GM19023 (cell line): ENCODE data around the gene CDHR3.

Source experiments
- ATAC-seq: cut with Tn5 transposase; IDR thresholded peaks from one replicate; pipeline ENCODE4 v1.9.1; 2021; ENCODE audit warnings: mild to moderate bottlenecking, moderate library complexity; ENCODE audit not compliant: unreplicated experiment

Gene CDHR3, protein sequence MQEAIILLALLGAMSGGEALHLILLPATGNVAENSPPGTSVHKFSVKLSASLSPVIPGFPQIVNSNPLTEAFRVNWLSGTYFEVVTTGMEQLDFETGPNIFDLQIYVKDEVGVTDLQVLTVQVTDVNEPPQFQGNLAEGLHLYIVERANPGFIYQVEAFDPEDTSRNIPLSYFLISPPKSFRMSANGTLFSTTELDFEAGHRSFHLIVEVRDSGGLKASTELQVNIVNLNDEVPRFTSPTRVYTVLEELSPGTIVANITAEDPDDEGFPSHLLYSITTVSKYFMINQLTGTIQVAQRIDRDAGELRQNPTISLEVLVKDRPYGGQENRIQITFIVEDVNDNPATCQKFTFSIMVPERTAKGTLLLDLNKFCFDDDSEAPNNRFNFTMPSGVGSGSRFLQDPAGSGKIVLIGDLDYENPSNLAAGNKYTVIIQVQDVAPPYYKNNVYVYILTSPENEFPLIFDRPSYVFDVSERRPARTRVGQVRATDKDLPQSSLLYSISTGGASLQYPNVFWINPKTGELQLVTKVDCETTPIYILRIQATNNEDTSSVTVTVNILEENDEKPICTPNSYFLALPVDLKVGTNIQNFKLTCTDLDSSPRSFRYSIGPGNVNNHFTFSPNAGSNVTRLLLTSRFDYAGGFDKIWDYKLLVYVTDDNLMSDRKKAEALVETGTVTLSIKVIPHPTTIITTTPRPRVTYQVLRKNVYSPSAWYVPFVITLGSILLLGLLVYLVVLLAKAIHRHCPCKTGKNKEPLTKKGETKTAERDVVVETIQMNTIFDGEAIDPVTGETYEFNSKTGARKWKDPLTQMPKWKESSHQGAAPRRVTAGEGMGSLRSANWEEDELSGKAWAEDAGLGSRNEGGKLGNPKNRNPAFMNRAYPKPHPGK

GRCh38 chr7:105963038-105963667, at the start of gene CDHR3:
CDHR3 (plus strand) TSS chr7:105963264; CDS start chr7:105963319, 55 bp downstream.
- no peak for ATAC-seq

- no peak for ATAC-seq
These were observed 49.1 kb upstream of the CDHR3 start for GRCh38 chr7:105913947-105914346.

GRCh38 chr7:105916603-105917002, 46.5 kb upstream of the CDHR3 start:
- no peak for ATAC-seq

DNA sequence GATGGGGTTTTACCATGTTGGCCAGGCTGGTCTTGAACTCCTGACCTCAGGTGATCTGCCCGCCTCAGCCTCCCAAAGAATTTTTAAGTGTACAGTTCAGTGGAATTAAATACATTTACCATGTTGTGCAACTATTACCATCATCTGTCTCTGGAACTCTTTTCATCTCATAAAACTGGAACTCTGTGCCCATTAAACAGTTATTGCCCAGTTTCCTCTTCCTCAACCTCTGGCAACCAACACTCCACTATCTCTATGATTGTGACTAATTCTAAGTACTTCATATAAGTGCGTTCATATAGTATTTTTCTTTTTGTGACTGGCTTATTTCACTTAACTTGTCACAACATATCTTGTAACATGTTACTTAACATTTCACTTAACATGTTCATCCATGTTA, 45.4 kb upstream of the CDHR3 start:
- no peak for ATAC-seq

- no peak for ATAC-seq
These were observed 42.3 kb upstream of the CDHR3 start for GRCh38 chr7:105920766-105921165.

- no peak for ATAC-seq
These were observed 38.1 kb upstream of the CDHR3 start for GRCh38 chr7:105924945-105925344.

GRCh38 chr7:105926131-105926530, 36.9 kb upstream of the CDHR3 start:
- no peak for ATAC-seq

- no peak for ATAC-seq
These were observed 31.9 kb upstream of the CDHR3 start for GRCh38 chr7:105931179-105931578.

DNA sequence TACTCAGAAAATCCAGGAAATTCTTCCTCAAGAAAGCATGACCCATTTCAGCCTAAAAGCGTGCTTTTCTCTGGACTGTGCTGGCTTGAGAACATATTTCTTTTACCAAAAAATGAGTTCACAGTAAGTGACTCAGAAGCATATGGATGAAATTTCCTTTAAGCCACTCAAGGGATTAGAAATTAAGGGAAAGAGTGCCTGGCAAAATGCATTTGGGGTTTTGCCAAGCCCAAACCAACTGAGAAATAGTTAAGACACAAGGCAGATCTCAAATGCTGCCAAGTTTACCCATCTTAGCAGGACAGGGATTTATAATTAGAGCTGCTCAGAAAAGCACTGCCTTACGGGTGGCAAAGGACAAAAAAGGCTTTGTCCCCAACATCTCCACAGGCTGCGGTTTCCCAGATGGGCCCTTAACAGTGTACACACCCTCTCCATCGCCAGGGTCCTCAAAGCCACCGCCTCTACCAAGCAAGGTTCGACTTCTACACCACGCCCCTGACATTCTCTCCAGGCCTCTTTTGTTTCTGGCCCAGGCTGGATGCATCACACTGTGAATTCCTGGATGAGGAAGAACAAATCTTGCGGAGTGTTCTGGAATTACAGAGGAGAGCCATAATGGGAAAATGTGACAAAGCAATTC, 30.1 kb upstream of the CDHR3 start:
- no peak for ATAC-seq

- ATAC-seq, result no peak
These were observed 28.4 kb upstream of the CDHR3 start for GRCh38 chr7:105934572-105935185.

GRCh38 chr7:105935250-105935649, 27.8 kb upstream of the CDHR3 start:
- ATAC-seq, result no peak

DNA sequence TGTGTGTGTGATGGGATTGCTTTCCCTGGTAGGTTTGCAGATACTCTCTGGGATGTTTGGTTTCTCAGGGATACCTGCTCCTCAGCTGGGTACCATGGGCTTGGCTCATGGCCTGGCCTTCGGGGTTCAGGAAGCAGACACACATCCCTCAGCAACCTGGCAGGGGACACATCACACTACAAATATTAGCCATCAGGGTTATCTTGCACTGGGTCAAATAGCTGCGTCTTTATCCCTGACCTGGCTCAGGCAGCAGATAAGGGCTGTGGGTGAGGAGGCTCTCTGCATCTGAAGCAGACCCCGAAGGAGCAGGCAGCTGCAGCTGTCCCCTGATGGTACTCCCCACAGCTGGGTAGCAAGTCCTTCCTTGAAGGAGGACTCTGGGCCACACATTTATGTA, 25.7 kb upstream of the CDHR3 start:
- ATAC-seq, result no peak

DNA sequence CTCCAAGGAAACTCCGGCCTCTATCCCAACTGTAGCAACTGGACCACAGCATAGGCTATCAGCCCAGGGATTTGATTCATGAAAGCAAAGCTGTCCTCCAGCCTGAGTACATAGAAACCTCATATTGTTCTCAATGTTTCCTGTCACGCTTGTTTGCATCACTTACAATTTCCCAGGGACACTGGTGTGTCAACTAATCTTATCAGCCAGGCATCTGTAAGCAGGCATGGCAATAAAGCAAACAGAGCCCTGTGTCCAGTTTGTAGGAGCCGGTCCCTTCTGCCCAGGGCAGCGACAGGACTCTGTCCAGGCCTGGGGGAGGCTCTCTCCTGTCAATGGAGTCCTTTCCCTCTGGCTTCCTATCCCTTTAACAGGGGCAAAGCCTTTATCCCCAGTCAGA, 23.0 kb upstream of the CDHR3 start:
- no peak for ATAC-seq

- ATAC-seq, result no peak
These were observed 21.5 kb upstream of the CDHR3 start for GRCh38 chr7:105941596-105941995.

DNA sequence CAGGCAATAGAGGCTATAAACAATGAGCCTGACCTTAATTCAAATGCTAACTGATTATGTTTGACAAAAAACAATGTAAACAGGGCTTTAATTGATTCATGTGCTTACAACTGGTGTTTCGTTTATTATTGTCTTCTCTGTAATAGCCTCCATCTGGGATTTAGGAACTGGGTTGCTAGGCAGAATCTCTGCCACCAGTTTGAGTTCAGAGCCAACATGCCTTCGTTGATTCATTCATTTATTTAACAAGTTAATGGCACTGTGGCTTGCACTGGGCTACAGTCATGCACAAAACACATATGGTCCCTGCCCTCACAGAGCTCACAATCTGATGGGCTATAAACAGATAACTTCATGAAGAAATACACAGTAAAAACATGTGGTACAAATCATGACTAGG, 19.6 kb upstream of the CDHR3 start:
- ATAC-seq, result no peak

GRCh38 chr7:105945848-105946247, 17.2 kb upstream of the CDHR3 start:
- ATAC-seq, result no peak

DNA sequence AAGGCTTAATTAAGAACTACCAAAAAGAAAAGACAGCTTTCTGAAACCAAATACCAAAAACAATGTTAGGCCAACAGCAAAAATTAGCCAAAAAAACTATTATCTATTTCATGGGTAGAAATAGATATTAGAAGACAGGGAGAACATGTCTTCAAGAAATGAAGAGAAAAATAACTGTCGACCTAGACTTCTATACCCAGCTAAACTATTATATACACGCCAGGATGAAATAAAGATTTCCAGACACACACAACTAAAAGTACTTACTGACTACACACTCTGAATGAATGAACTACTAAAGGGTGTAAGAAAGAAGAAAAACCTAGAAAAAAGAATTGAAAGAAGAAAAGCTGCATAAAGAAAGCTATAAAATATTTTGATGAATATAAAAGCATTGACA, 11.5 kb upstream of the CDHR3 start:
- ATAC-seq, result no peak

DNA sequence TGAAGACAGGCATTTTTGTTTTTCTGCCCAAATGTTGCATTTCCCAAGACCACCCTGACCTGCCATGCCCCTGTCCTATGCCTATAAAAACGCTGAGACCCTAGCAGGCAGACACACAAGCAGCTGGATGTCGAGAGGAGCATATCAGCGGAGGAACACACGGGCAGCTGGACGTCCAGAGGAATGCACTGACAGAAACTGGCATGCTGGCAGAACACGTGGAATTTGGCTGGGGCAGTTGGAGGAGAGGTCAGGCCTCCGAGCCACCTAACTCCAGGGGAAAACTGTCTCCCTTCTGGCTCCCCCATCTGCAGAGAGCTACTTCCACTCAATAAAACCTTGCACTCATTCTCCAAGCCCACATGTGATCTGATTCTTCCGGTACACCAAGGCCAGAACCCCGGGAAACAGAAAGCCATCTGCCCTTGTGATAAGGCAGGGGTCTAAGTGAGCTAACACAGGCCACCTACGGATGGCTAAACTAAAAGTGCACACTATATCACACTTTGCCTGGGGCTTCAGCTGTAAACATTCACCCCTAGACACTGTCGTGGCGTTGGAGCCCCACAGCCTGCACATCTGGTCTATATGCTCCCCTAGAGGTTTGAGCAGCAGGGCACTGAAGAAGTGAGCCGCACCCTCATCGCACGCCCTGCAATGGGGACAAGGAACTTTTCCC, 10.0 kb upstream of the CDHR3 start:
- no peak for ATAC-seq

GRCh38 chr7:105954711-105955110, 8.4 kb upstream of the CDHR3 start:
- ATAC-seq, result no peak
